Measurements from ENCODE around the gene CD82.

The CD82 gene

DNA sequence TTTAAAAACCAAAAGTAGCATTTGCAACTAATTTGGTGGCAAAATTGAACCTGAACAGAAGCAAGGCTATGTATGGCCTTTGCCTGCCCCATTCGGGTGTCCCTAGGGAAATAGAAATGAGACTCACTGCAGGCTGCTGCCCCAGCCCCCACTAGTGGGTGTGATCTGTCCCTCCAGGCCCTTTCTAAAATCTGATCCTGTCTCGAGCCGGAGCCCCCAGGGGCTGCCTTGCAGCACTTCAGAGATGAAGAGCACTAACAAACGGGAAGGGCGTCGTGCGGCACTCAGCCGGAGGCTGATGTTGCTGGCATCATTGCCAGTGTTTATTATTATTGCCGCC, 43.2 kb downstream of the CD82 start:
- Histone ChIP-seq H3K4me2 (ENCODE audit: low read length) (no peak overlapping the region), H3K27me3 (ENCODE audit: control insufficient read depth, insufficient read depth, low read length) (no peaks in the 10 kb centered on the region), H3K4me3 (ENCODE audit: low read depth, low read length) (no peak overlapping the region), H2AFZ (no peak overlapping the region), H3K4me1 (no peaks in the 10 kb centered on the region), H3K79me2 (no peaks in the 10 kb centered on the region), H3K9ac (no peak overlapping the region), H3K9me3 (ENCODE audit: control insufficient read depth, low read length) (no peaks in the 10 kb centered on the region), H3K27ac (no peak overlapping the region), H3K36me3 (ENCODE audit: control insufficient read depth, insufficient read depth, low read length) (no peaks in the 10 kb centered on the region)
- TF ChIP-seq, protein P1, sequence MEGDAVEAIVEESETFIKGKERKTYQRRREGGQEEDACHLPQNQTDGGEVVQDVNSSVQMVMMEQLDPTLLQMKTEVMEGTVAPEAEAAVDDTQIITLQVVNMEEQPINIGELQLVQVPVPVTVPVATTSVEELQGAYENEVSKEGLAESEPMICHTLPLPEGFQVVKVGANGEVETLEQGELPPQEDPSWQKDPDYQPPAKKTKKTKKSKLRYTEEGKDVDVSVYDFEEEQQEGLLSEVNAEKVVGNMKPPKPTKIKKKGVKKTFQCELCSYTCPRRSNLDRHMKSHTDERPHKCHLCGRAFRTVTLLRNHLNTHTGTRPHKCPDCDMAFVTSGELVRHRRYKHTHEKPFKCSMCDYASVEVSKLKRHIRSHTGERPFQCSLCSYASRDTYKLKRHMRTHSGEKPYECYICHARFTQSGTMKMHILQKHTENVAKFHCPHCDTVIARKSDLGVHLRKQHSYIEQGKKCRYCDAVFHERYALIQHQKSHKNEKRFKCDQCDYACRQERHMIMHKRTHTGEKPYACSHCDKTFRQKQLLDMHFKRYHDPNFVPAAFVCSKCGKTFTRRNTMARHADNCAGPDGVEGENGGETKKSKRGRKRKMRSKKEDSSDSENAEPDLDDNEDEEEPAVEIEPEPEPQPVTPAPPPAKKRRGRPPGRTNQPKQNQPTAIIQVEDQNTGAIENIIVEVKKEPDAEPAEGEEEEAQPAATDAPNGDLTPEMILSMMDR (IDR thresholded peaks at IDR 0.05) = no peak

DNA sequence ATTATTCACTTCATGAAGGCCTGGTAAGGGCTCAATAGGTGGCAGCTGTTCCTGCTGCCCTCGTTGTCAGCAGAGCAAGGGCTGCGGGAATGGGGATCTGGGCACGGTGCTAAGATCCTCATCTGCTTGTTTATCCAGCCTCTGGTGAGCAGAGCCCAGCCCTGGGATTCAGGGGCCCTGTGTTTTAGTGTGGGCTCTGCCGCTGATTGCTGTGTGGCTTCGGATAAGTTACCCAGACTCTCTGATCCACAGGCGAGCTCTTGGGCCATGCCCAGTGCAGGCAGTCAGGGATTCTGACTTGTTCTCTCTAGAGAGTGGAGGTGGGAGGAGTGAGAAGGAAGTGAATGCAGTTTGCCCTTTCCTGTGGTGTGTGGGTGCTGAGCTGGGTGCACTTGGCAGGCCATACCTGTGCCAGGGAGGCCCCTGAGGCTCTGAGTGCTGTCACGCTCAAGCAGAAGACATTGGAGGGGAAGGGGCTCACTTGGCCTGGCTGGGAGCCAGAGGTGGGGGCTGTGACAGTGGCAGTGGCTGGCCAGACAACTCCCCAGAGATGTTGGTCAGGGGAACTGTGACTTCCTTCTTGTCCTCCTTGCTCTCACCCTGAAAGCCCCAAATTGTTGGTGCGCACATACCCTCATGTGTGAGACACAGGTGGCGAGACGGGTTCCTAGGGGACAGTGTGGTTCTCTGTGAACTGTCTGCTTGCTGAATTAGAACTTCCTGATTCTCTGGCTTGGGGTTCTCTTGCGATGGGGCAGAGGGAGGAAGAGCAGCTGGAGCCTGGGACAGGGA, 43.7 kb downstream of the CD82 start:
- Histone ChIP-seq H3K4me1 (no peaks in the 10 kb centered on the region), H3K4me2 (ENCODE audit: low read length) (no peak overlapping the region), H3K9ac (no peak overlapping the region), H3K4me3 (ENCODE audit: low read depth, low read length) (no peak overlapping the region), H3K27me3 (ENCODE audit: control insufficient read depth, insufficient read depth, low read length) (no peaks in the 10 kb centered on the region), H3K79me2 (no peaks in the 10 kb centered on the region), H2AFZ (no peak overlapping the region), H3K9me3 (ENCODE audit: control insufficient read depth, low read length) (no peaks in the 10 kb centered on the region), H3K27ac (no peak overlapping the region), H3K36me3 (ENCODE audit: control insufficient read depth, insufficient read depth, low read length) (no peaks in the 10 kb centered on the region)
- TF ChIP-seq, protein P1 (IDR thresholded peaks at IDR 0.05) = no peak

DNA sequence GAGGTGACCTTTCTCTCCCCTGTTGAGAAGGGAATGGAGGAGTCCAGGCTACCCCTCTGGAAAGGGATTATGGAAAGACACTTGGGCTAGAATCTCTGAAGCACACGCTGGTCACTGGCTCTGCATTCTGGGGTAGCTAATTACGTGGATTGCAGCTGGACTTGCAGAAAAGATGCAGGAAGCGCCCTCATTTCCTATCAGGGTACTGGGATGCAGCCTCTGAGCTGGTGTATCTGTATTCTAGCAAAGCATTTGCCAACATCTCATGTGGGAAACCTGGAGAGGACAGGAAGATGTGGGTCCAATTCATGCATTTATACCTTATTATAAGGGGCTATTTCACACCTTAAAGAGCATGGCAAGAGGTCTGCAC, 44.3 kb downstream of the CD82 start:
- Histone ChIP-seq H3K36me3 (ENCODE audit: control insufficient read depth, insufficient read depth, low read length) (no peaks in the 10 kb centered on the region), H3K4me2 (ENCODE audit: low read length) (no peak overlapping the region), H2AFZ (no peak overlapping the region), H3K4me1 (no peaks in the 10 kb centered on the region), H3K79me2 (no peaks in the 10 kb centered on the region), H3K9me3 (ENCODE audit: control insufficient read depth, low read length) (no peaks in the 10 kb centered on the region), H3K27ac (no peak overlapping the region), H3K4me3 (ENCODE audit: low read depth, low read length) (no peak overlapping the region), H3K9ac (no peak overlapping the region), H3K27me3 (ENCODE audit: control insufficient read depth, insufficient read depth, low read length) (no peaks in the 10 kb centered on the region)
- TF ChIP-seq, protein P1 (IDR thresholded peaks at IDR 0.05) = no peak

DNA sequence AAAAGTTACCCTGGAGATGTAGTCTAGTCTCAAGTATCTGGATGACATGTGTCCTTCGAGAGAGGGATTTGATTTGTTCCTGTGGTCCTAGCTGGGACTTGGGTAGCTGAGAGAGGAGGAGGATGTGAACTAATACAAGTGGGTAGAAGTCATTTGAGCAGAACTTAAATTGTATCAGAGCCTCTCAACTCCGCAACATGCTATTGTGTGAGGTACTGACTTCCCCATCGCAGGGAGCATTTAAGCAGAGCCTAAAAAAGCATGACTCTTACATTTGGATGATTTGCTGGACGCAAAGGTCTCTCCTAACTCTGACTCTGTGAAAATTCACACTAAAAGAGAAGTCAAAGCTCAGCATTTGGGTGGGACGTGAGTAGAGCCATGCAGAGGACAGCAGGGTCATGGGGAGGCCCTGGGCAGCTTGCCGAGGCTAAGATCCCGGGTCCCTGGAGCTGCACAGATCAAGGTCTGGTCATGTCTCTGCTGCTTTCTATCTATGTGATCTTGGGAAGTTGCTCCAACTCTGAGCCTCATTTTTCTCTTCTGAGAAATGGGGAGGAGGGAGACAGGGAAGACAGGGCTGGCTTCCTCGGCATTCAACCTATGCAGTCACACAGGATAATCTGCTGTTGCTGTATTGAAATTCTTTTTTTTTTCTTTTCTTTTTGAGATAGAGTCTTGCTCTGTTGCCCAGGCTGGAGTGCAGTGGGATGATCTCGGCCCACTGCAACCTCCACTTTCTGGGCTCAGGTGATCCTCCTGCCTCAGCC, 44.9 kb downstream of the CD82 start:
- no peak overlapping the region for H2AFZ ChIP-seq
- no peak overlapping the region for H3K27ac ChIP-seq
- no peak overlapping the region for H3K9ac ChIP-seq
- no peak overlapping the region for H3K4me2 ChIP-seq (ENCODE audit: low read length)
- H3K9me3 ChIP-seq (ENCODE audit: control insufficient read depth, low read length) = no peaks in the 10 kb centered on the region
- no peaks in the 10 kb centered on the region for H3K4me1 ChIP-seq
- no peaks in the 10 kb centered on the region for H3K36me3 ChIP-seq (ENCODE audit: control insufficient read depth, insufficient read depth, low read length)
- no peak overlapping the region for H3K4me3 ChIP-seq (ENCODE audit: low read depth, low read length)
- TF ChIP-seq, protein P1 (IDR thresholded peaks at IDR 0.05) = no peak
- no peaks in the 10 kb centered on the region for H3K27me3 ChIP-seq (ENCODE audit: control insufficient read depth, insufficient read depth, low read length)
- no peaks in the 10 kb centered on the region for H3K79me2 ChIP-seq
